HG03460 (cell line): ENCODE results near the gene PARD3.
"Not testable (repeated sequence)": the region's sequence is repeated elsewhere in the genome, so short reads cannot be mapped to it uniquely, and the experiment has no call there.

Experiments used
- ATAC-seq: cut with Tn5 transposase; IDR thresholded peaks from one replicate; pipeline ENCODE4 v1.9.1; 2021; ENCODE audit not compliant: unreplicated experiment

Gene PARD3

GRCh38 chr10:34654211-34654610 is 160.9 kb downstream of the PARD3 start:
- ATAC-seq, result no peak

GRCh38 chr10:34653530-34653929 is 161.6 kb downstream of the PARD3 start:
- no peak for ATAC-seq

- ATAC-seq, result no peak
These were observed 163.5 kb downstream of the PARD3 start for GRCh38 chr10:34651416-34652195.

GRCh38 chr10:34650156-34650555 is 164.9 kb downstream of the PARD3 start:
- no peak for ATAC-seq

- no peak for ATAC-seq
These were observed 165.7 kb downstream of the PARD3 start for GRCh38 chr10:34649385-34649784.

- ATAC-seq, result no peak
These were observed 166.2 kb downstream of the PARD3 start for GRCh38 chr10:34648919-34649318.

- no peak for ATAC-seq
These were observed 166.9 kb downstream of the PARD3 start for GRCh38 chr10:34647875-34648865.

GRCh38 chr10:34647160-34647559 is 167.9 kb downstream of the PARD3 start:
- ATAC-seq, result no peak

GRCh38 chr10:34646331-34646730 is 168.8 kb downstream of the PARD3 start:
- no peak for ATAC-seq

GRCh38 chr10:34644815-34645214 is 170.3 kb downstream of the PARD3 start:
- not testable (repeated sequence) for ATAC-seq

GRCh38 chr10:34644224-34644623 is 170.9 kb downstream of the PARD3 start:
- ATAC-seq, result no peak

- no peak for ATAC-seq
These were observed 171.5 kb downstream of the PARD3 start for GRCh38 chr10:34643620-34644019.

GRCh38 chr10:34641913-34642558 is 173.1 kb downstream of the PARD3 start:
- no peak for ATAC-seq

- ATAC-seq, result no peak
These were observed 173.8 kb downstream of the PARD3 start for GRCh38 chr10:34641147-34641912.

- no peak for ATAC-seq
These were observed 176.6 kb downstream of the PARD3 start for GRCh38 chr10:34638406-34639054.

GRCh38 chr10:34637418-34637911 is 177.6 kb downstream of the PARD3 start:
- peak; percentile 70 for ATAC-seq

- ATAC-seq, result no peak
These were observed 180.0 kb downstream of the PARD3 start for GRCh38 chr10:34635111-34635510.

GRCh38 chr10:34633374-34633773 is 181.7 kb downstream of the PARD3 start:
- ATAC-seq, result no peak

GRCh38 chr10:34629084-34629483 is 186.0 kb downstream of the PARD3 start:
- no peak for ATAC-seq
